Measurements from ENCODE around the gene ENTREP1.

- TF ChIP-seq CTCF (IDR thresholded peaks at IDR 0.05) (peak; percentile 43 to 73 (median 52)), POLR2A (IDR thresholded peaks at IDR 0.05) (no peak)
Observed at GRCh38 chr9:69412741-69413150, 87.7 kb downstream of the ENTREP1 start.
